Fibroblast of the aortic adventitia (primary cell): ENCODE measurements around the gene FER. TPM values are rescaled to one million over a fixed set of nuclear protein-coding genes. Genes with fewer than 3 reads are reported as not detected.

Experiments
- DNase-seq: peaks from one replicate; pipeline ENCODE4 v3.0.0-alpha.2; 2010; ENCODE audit warnings: low read depth
- H3K4me3 ChIP-seq: 2 replicates; pipeline ENCODE4 v1.5.1; 2011; ENCODE audit warnings: low read depth, mild to moderate bottlenecking, control low read depth, low read length, moderate library complexity
- total RNA-seq: library from RNA; depleted of rRNA; stranded (reverse); fragments of >200 nt; gene quantifications from 2 replicates; pipeline ENCODE4 v1.2.3, GENCODE V29; 2012; ENCODE audit warnings: low replicate concordance
- TF ChIP-seq, protein P1 (sequence below): IDR thresholded peaks from 2 replicates; pipeline ENCODE4 v1.5.1; 2011; ENCODE audit warnings: mild to moderate bottlenecking, low read length, control low read depth, inconsistent platforms; ENCODE audit not compliant: insufficient read depth

Gene FER
- total RNA-seq, 1 donor = 41.5 TPM

DNA sequence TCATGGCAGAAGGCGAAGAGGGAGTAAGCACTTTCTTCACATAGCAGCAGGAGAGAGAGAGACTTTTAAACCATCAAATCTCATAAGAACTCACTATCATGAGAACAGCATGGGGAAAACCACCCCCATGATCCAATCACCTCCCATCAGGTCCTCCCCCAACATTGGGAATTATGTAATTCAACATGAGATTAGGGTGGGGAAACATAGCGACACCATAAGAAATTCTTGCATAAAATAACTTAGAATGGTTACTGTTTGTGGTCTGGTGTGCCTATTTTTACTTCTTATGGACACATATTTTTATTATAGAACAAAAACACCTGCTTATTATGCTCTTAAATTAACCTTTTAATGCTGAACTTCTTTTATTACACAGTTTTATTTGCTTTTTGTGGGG lies 364.0 kb downstream of the FER start:
- TF ChIP-seq, protein P1, sequence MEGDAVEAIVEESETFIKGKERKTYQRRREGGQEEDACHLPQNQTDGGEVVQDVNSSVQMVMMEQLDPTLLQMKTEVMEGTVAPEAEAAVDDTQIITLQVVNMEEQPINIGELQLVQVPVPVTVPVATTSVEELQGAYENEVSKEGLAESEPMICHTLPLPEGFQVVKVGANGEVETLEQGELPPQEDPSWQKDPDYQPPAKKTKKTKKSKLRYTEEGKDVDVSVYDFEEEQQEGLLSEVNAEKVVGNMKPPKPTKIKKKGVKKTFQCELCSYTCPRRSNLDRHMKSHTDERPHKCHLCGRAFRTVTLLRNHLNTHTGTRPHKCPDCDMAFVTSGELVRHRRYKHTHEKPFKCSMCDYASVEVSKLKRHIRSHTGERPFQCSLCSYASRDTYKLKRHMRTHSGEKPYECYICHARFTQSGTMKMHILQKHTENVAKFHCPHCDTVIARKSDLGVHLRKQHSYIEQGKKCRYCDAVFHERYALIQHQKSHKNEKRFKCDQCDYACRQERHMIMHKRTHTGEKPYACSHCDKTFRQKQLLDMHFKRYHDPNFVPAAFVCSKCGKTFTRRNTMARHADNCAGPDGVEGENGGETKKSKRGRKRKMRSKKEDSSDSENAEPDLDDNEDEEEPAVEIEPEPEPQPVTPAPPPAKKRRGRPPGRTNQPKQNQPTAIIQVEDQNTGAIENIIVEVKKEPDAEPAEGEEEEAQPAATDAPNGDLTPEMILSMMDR = no peak
- no peak overlapping the region for H3K4me3 ChIP-seq
- no peak for DNase-seq

DNA sequence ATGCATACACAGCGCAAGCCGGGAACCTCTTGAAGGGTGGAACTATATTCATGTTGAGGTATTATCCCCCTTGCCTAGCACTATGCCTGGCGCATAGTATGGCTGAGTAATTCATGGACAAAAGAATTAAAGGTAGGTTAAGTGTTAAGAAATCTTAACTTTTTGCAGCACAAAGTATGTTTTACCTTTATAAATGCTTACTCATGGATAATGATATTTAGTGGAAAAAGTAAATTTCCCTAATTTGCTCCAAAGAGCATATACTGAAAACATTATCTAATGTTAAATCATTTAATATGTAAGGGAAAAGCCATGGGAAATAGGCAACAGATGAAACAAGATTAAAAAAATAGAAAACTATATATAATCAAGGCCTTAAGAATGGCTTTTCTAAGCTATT lies 365.9 kb downstream of the FER start:
- DNase-seq = no peak
- H3K4me3 ChIP-seq = no peak overlapping the region
- TF ChIP-seq, protein P1 = no peak

DNA sequence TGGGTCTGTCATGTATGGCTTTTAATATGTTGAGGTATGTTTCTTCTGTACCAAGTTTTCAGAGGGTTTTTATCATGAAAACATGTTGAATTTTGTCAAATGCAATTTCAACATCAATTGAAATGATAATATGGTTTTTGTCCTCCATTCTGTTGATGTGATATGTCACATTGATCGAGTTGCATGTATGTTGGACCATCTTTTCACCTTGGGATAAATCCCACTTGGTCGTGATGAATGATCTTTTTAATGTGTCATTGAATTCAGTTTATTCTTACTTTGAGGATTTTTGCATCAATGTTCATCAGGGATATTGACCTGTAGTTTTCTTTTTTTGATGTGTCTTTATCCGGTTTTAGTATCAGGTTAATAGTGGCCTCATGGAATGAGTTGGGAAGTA lies 373.5 kb downstream of the FER start:
- DNase-seq = no peak
- no peak overlapping the region for H3K4me3 ChIP-seq
- TF ChIP-seq, protein P1 = no peak

DNA sequence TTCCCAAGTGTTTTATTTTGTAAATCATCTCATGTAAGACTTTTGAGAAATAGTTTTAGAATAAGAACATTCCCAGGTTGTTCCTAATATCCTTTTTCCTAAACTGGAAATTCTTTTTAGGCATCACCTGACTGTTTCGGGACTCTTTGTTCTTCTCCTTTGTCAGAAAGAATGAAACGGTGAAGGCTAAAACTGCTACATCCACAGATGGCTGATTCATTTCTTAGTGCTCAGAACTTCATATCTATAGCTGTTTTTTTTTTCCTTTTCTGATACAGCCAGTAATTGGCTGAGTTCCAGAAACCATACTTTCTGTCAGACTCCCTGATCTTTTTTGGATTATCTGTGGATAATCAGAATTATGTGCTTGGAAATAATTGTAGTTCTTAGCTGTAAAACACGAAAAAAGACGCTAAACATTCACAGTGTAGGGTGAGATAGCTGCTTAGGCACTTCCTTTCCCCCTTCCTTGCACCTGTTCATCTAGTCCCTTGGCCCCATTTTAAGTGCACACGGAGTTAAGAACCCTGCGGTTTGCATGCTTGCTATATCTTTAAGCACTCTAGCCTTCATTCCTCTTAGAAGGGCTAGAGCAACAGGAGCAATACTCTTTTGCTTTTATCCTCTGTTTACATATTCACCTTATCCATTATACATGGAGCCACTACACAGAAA lies 378.2 kb downstream of the FER start:
- no peak for DNase-seq
- TF ChIP-seq, protein P1 = no peak
- no peak overlapping the region for H3K4me3 ChIP-seq

DNA sequence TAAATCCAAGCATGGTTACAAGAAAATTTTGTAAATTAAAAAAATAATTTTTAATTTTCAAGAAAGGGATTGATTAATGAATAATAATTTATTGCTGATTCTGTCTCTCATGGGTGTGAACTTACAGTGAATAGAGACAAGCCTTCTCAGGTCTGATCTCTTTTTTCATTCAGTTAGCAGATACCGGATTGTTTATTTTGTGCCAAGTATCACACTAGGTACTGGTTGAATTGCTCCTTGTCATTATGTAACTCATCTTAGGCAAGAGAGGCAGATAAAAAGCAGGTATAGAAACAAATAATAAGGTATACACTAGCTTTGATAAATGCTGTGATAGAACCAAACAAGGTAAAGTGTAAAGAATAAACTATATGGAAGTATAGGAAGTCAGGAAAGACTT lies 378.8 kb downstream of the FER start:
- TF ChIP-seq, protein P1 = no peak
- DNase-seq = no peak

DNA sequence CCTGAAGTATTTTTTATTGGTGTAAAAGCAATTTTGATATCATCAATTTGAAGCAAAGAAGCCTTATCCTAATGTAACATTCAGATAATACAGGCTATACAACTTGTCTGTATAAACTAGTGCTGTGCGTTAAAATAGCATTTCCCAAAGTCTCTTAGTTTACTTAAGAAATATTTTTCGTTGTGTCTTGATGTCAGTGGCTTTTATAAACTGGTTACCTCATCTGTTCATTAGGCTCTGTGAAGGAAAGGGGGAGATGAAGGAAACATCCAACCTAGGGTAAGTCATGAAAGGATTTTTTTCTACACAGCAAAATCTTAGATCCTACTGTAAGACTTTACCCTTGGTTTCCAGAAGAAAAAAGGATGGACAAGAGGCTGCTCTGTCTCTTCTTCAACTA lies 389.2 kb downstream of the FER start:
- H3K4me3 ChIP-seq = no peak overlapping the region
- TF ChIP-seq, protein P1 = no peak
- DNase-seq = no peak

More for the DNA sequence above, 378.8 kb downstream of the FER start:
- no peak overlapping the region for H3K4me3 ChIP-seq
